K562 (cell line): ENCODE data around the gene METTL23. TPM values are rescaled to one million over a fixed set of nuclear protein-coding genes. Genes with fewer than 3 reads are reported as not detected.

Experiments used
- EGR1 ChIP-seq: fragments of 450-650 bp; conservative IDR thresholded peaks from 2 replicates; pipeline ENCODE4 v1.6.1; 2017; ENCODE audit warnings: mild to moderate bottlenecking
- L3MBTL2 ChIP-seq: fragments of 450-650 bp; IDR thresholded peaks from 2 replicates; pipeline ENCODE4 v1.6.1; 2016; ENCODE audit warnings: mild to moderate bottlenecking, moderate library complexity
- MAZ ChIP-seq, 2 experiments: fragments of 450-650 bp in 1 of 2; sonication (generic) in 1 of 2; formaldehyde crosslinking; IDR thresholded peaks in 1 of 2; conservative IDR thresholded peaks in 1 of 2; 2 replicates each; pipeline versions ENCODE4 v1.4.0 to v1.5.0; 2020; ENCODE audit warnings: mild to moderate bottlenecking in 1 of 2, missing genetic modification reagents in 1 of 2
- RBFOX2 ChIP-seq: fragments of 200-400 bp; formaldehyde crosslinking; IDR thresholded peaks from 2 replicates; pipeline ENCODE4 v1.6.1; 2017; ENCODE audit warnings: low read depth, mild to moderate bottlenecking, low read length, moderate library complexity
- ZBTB17 ChIP-seq: fragments of 450-650 bp; formaldehyde crosslinking; IDR thresholded peaks from 2 replicates; pipeline ENCODE4 v1.4.0; 2020; ENCODE audit warnings: mild to moderate bottlenecking
- ZBTB7A ChIP-seq: IDR thresholded peaks from 2 replicates; pipeline ENCODE4 v1.6.1; 2011; ENCODE audit warnings: low read depth, mild to moderate bottlenecking, low read length, moderate library complexity, borderline replicate concordance; ENCODE audit not compliant: control insufficient read depth
- polyA plus RNA-seq, 8 experiments: library from polyadenylated mRNA; depleted of rRNA in 4 of 8; stranded (reverse) in 5 of 8; unstranded in 3 of 8; fragments of >200 nt; fragmentation: Nextera tagmentation in 2 of 8; fragmentation: Illumina TruSeq in 1 of 8; extraction: Ambion mirVana in 2 of 8; extraction: Trizol in 1 of 8; gene quantifications; 2 replicates each; pipeline versions ENCODE4 v1.2.1 to v1.2.3, GENCODE V29; 2011 to 2014; ENCODE audit warnings: inconsistent platforms in 1 of 8, missing spikeins in 1 of 8
- total RNA-seq, 7 experiments: library from RNA; depleted of rRNA in 6 of 7; stranded (reverse); fragments of >200 nt in 6 of 7; fragmentation: Illumina TruSeq in 2 of 7; extraction: Trizol in 2 of 7; gene quantifications; 2 replicates each; pipeline versions ENCODE4 v1.2.1 to v1.2.3, GENCODE V29; 2011 to 2021; ENCODE audit warnings: low replicate concordance in 1 of 7
- TF ChIP-seq, protein P1 (sequence below): fragments of 450-650 bp; IDR thresholded peaks from 2 replicates; pipeline ENCODE4 v1.6.1; 2016; ENCODE audit warnings: mild to moderate bottlenecking, moderate library complexity
- TF ChIP-seq, protein P2 (sequence below): sonication (generic); formaldehyde crosslinking; IDR thresholded peaks from 2 replicates; pipeline ENCODE4 v1.8.0; 2022; ENCODE audit warnings: missing genetic modification reagents, mild to moderate bottlenecking, moderate library complexity, borderline replicate concordance

METTL23 gene
- total and polyA plus RNA-seq, 9 of the 15 experiments (the other 6 are each of a cell fraction or from before 2014, with no cell fraction given): 29.4 to 67.3 (median 41.6) TPM

DNA sequence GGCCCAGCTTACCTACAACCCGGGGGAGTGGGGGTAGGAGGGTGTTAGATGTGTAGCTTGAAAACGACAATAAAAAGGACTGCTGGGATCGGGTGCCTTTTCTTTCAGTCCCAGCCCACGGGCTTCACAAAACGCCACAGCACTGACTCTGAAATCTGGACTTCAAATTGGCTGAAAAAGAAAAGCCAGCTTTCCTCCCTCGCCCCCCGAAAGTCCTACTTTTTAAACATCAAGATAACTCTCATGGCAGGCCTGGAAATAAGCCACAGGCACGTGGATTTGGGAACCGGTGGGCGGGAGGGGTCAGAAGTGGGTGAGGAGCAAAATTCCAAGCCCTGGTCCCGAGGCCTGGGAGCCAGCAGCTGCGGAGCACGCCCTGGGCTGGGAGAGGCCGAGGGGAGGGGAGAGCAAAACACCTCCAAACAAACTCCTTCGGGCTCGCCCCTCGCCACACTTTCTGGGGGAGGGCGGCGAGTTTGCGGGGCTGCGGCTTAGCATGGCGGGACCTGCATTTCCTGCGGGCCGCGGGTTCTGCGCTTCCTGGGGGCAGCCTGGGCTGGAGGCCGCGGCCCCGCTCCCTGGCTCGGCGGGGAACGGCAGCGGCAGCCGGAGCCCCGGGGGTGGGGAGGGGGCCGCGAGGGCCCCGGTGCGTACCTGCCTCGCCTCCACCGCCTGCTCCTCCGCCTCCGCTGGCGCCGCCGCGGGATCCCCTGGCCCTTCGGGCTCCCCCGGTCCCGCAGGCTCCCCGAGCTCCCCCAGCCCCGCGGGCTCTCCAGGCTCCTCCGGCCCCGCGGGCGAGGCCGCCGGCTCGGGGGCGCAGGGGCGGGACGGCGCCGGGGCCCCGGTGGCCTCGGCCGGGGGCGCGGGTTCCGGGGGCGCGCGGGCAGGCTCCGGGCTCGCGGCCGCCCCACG is 16.4 kb upstream of the METTL23 start (continued):
- TF ChIP-seq, protein P1, sequence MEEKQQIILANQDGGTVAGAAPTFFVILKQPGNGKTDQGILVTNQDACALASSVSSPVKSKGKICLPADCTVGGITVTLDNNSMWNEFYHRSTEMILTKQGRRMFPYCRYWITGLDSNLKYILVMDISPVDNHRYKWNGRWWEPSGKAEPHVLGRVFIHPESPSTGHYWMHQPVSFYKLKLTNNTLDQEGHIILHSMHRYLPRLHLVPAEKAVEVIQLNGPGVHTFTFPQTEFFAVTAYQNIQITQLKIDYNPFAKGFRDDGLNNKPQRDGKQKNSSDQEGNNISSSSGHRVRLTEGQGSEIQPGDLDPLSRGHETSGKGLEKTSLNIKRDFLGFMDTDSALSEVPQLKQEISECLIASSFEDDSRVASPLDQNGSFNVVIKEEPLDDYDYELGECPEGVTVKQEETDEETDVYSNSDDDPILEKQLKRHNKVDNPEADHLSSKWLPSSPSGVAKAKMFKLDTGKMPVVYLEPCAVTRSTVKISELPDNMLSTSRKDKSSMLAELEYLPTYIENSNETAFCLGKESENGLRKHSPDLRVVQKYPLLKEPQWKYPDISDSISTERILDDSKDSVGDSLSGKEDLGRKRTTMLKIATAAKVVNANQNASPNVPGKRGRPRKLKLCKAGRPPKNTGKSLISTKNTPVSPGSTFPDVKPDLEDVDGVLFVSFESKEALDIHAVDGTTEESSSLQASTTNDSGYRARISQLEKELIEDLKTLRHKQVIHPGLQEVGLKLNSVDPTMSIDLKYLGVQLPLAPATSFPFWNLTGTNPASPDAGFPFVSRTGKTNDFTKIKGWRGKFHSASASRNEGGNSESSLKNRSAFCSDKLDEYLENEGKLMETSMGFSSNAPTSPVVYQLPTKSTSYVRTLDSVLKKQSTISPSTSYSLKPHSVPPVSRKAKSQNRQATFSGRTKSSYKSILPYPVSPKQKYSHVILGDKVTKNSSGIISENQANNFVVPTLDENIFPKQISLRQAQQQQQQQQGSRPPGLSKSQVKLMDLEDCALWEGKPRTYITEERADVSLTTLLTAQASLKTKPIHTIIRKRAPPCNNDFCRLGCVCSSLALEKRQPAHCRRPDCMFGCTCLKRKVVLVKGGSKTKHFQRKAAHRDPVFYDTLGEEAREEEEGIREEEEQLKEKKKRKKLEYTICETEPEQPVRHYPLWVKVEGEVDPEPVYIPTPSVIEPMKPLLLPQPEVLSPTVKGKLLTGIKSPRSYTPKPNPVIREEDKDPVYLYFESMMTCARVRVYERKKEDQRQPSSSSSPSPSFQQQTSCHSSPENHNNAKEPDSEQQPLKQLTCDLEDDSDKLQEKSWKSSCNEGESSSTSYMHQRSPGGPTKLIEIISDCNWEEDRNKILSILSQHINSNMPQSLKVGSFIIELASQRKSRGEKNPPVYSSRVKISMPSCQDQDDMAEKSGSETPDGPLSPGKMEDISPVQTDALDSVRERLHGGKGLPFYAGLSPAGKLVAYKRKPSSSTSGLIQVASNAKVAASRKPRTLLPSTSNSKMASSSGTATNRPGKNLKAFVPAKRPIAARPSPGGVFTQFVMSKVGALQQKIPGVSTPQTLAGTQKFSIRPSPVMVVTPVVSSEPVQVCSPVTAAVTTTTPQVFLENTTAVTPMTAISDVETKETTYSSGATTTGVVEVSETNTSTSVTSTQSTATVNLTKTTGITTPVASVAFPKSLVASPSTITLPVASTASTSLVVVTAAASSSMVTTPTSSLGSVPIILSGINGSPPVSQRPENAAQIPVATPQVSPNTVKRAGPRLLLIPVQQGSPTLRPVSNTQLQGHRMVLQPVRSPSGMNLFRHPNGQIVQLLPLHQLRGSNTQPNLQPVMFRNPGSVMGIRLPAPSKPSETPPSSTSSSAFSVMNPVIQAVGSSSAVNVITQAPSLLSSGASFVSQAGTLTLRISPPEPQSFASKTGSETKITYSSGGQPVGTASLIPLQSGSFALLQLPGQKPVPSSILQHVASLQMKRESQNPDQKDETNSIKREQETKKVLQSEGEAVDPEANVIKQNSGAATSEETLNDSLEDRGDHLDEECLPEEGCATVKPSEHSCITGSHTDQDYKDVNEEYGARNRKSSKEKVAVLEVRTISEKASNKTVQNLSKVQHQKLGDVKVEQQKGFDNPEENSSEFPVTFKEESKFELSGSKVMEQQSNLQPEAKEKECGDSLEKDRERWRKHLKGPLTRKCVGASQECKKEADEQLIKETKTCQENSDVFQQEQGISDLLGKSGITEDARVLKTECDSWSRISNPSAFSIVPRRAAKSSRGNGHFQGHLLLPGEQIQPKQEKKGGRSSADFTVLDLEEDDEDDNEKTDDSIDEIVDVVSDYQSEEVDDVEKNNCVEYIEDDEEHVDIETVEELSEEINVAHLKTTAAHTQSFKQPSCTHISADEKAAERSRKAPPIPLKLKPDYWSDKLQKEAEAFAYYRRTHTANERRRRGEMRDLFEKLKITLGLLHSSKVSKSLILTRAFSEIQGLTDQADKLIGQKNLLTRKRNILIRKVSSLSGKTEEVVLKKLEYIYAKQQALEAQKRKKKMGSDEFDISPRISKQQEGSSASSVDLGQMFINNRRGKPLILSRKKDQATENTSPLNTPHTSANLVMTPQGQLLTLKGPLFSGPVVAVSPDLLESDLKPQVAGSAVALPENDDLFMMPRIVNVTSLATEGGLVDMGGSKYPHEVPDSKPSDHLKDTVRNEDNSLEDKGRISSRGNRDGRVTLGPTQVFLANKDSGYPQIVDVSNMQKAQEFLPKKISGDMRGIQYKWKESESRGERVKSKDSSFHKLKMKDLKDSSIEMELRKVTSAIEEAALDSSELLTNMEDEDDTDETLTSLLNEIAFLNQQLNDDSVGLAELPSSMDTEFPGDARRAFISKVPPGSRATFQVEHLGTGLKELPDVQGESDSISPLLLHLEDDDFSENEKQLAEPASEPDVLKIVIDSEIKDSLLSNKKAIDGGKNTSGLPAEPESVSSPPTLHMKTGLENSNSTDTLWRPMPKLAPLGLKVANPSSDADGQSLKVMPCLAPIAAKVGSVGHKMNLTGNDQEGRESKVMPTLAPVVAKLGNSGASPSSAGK: peak; percentile 68
- TF ChIP-seq ZBTB7A (peak; percentile 64; the same call in 1 of the 2 replicates), ZBTB17 (0 out of 2 replicates have a peak, but pooled peaks have one; percentile 33), RBFOX2 (peak; percentile 51; the same call in 1 of the 2 replicates), L3MBTL2 (peak; percentile 84), MAZ (CRISPR knock-in tag; conservative IDR thresholded peaks at IDR 0.05 in 1 of 2, IDR thresholded peaks at IDR 0.05 in 1 of 2) (0 out of 4 replicates have a peak, but pooled peaks of 1 of the 2 experiments have one; percentile 46), EGR1 (0 out of 2 replicates have a peak, but pooled peaks have one; percentile 16)
- TF ChIP-seq, protein P2, sequence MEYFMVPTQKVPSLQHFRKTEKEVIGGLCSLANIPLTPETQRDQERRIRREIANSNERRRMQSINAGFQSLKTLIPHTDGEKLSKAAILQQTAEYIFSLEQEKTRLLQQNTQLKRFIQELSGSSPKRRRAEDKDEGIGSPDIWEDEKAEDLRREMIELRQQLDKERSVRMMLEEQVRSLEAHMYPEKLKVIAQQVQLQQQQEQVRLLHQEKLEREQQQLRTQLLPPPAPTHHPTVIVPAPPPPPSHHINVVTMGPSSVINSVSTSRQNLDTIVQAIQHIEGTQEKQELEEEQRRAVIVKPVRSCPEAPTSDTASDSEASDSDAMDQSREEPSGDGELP (CRISPR knock-in tag): peak; percentile 43; the same call in 1 of the 2 replicates
